ENCODE results near the gene MCL1.

Gene MCL1

DNA sequence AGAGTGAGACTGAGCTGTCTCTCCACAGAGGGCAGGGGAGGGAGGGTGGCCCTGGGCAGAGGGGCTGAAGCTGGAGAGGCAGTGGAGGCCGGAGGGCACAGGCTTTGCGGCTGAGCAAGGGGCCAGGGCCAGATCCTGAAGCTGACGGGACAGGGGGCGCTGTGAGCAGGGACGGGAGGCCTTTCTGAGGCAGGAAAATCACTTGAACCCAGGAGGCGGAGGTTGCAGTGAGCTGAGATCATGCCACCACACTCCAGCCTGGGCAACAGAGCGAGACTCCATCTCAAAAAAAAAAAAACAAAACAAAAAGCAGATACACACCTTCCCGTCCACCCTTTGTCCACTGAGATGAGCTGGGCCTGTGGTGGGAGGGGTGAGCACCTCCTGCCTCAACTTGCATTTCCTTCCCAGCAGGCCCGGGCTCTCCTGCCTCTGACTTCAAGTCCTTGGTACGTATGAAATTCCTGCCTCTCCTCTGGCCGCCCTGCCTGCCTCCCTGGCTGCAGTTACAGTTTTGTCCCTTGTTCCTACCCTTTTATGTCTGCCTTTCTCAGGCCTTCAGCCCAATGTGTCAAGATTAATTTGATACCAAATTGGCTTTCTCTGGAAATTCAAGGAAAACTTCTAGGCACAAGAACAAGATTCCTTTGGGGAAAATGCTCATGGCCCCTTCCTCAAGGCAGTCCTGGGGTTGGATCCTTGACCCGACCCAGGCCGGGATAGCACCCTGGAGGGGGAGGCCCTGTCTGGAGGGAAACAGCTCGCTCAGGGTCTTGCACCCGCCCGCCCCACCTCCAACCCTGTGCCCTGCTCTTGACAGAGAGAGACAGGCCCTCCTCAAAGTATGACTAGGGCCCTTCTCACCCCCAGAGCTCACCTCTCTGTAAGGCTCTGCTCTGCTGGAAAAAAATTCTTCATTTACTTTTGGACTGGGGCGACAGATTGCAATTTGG, 41.4 kb downstream of the MCL1 start:
- DNase-seq (ENCODE audit: low spot score), result no peak

- DNase-seq (ENCODE audit: low spot score), result no peak
Observed at GRCh38 chr1:150536836-150537731, 42.3 kb downstream of the MCL1 start.

DNA sequence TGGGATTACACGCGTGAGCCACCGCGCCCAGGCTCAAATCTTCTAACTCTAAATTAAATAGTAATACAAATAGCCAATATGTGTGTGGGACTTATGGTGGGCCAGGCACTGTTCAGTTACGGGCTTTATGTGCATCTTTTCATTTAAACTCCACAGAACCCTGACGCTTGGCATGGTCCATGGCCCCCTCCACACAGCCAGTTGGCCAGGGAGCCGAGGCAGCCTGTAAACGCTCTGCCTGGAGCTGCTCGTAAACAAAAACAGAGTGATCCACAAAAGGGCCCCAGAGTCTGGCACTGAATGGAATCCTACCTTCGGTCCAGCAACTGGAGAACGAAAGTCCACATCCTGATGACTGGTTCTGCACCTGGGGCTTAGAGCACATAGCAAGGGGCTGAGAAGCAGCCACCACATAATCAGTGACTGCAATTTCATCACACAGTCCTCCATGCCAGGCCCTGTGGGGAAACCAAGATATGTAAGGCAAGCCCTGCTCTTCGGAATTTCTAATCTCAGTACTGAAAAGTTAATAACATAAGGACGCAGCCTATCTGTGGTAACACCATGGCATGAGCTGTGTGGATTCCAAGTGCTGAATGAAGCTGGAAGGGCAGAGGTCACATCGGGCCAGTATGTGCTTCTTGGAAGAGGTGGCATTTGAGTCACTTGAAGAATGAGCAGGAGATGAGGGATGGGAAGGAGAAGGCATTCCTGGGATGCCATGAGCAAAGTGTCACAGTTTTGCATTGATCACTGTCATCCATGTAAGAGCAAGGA, 43.7 kb downstream of the MCL1 start:
- DNase-seq (ENCODE audit: low spot score), result no peak

GRCh38 chr1:150534002-150534401, 45.4 kb downstream of the MCL1 start:
- DNase-seq (ENCODE audit: low spot score), result no peak

DNA sequence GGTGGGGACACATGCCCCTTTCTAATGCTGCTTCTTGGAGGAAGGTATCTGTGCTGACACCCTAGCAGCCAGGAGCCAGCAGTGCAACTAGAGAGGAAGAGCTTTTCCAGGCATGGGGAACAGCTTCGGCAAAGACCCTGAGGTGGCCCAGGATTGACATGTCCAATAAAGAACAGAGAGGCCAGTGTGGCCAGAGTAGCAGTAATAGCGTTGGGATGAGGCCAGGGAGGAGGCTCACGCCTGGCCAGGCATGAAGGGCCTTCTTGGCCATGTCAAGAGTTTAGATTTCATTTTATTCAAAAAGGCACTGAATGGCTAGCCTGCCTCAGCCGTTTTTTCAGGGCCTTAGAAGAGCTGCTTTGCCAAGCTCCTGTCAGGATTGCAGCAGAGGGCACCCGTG, 46.5 kb downstream of the MCL1 start:
- DNase-seq (ENCODE audit: low spot score), result no peak

- DNase-seq (ENCODE audit: low spot score), result no peak
Observed at GRCh38 chr1:150530491-150531159, 48.8 kb downstream of the MCL1 start.

DNA sequence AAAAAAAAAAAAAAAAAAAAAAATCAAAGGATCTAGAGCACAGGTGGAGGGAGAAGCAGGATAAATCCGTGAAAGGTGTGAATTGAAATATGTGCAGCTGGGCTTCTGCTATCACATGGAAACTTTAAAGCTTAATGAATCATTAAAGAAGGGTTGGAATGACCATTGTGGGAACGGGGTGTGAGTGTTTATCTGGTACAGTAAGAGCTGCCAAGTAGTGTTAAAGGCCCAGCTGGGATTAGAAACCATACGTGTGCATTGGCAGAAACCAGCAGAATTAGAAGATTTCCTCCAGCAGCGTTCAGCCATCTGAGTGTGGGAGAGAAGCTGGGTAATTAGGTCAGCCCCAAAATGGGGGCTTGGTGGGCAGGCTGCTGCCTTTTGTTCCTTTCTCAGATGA, 50.4 kb downstream of the MCL1 start:
- DNase-seq (ENCODE audit: low spot score), result no peak

GRCh38 chr1:150528196-150528595, 51.2 kb downstream of the MCL1 start:
- no peak for DNase-seq (ENCODE audit: low spot score)

- no peak for DNase-seq (ENCODE audit: low spot score)
Observed at GRCh38 chr1:150525348-150525747, 54.1 kb downstream of the MCL1 start.

All from hematopoietic multipotent progenitor cell treated with erythropoietin and hydrocortisone succinate and interleukin-3 and kit ligand, for 17 days (in vitro differentiated cells).